Sigmoid colon (tissue), 3 donors: ENCODE measurements around the gene PRSS56.

Experiments
- CTCF ChIP-seq, 4 experiments: fragments of 450-650 bp in 3 of 4; fragments of 200-600 bp in 1 of 4; IDR thresholded peaks; one replicate each; pipeline ENCODE4 v1.5.1; 2016 to 2019; ENCODE audit warnings: antibody characterized with exemption in 4 of 4, mild to moderate bottlenecking in 3 of 4, moderate library complexity in 2 of 4
- POLR2A ChIP-seq, 2 donors: fragments of 450-650 bp; IDR thresholded peaks; one replicate each; pipeline ENCODE4 v1.6.1; 2016; ENCODE audit warnings: antibody characterized with exemption in 2 of 2, mild to moderate bottlenecking in 2 of 2, moderate library complexity in 2 of 2

- TF ChIP-seq CTCF (IDR thresholded peaks at IDR 0.05): no peak
- TF ChIP-seq POLR2A (IDR thresholded peaks at IDR 0.05): no peak
These were observed 9.8 kb downstream of the PRSS56 start for GRCh38 chr2:232529806-232530547.
